ENCODE results near the gene SLC8A1.

SLC8A1 gene

DNA sequence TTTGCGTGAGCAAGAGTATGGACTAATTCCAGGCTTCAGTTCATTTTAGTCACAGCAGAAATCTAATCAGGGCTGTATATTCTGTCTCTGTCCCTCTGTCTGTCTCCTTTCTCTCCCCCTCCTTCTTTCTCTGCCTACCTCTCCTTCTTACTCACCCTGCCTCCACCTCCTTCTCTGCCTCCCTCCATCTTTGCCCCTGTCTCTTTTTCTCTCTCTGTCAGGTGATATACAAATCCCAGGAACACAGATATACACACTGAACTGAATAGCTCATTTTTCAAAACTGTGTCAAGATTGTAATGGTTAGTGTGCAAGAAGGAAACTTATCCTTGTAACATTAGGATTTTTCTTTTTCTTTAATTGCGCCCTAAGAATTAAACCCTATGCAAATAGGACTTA is 32.5 kb downstream of the SLC8A1 start:
- no peak for DNase-seq

DNA sequence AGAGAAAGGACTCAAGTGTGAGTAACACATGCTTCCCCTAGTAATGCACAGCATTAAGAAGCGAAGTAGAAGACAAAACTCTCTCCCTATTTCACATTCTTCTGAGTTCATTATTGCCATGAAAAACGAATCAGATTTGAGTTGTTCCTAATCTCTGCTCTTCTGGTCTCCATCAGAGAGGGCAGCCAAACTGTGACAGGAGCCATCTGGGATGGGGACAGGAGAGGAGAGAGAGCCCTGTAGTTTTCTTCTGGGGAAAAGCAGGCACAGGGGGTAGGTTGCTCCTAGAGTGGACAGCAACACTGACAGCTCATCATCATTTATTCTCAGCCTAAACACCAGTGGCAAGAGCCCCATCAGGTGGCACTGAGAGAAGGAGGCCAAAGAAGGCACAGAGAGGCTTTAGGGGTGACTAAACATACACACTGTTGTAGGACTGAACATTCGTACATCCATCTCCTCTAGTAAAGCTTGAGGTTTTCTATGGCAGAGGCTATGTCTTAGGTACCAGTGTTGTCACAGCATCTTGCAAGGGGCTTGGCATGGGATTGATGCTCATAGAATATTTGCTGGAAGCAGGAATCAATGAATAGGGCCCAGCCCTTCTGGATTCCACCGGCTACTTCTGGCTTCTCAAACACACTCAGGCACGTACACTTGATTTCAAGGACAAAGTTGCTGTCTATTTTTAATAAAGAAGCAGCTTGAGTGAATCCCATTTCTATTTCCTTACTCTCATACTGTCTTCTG is 33.1 kb downstream of the SLC8A1 start:
- DNase-seq: no peak

DNA sequence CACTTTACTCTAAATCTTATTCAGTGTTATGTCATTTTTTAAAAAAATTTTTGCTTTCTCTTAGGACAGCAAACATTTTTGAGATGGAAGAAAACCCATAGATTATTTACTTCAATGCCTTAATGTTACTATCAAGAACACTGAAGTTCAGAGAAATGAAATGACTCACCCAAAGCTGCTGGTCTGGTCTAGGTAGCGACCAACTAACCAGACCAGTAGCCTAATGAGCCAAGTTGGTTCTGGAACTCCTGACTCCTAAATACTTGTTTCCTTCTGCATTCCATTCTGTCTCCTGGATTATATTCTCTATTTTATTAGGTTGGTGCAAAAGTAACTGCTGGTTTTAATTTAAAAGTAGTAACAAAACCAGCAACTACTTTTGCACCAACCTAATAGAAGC is 35.4 kb downstream of the SLC8A1 start:
- DNase-seq: no peak

DNA sequence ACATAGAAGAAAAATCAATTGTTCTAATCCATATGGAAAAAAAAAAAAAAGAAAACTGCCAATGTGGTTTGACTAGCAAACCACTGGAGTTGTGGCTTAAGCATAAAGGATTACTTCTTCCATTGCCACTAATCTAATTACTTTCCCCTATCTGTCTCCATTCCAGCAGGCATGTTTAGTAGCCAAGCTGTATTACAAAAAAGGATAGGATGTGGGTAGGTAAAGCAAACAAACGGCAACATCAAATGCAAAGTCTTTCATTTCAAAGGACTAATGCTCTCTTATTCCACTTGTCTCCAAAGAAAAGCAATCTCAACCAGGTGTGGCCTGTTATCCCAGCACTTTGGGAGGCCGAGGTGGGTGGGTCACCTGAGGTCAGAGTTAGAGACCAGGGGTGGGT is 36.5 kb downstream of the SLC8A1 start:
- DNase-seq: no peak

DNA sequence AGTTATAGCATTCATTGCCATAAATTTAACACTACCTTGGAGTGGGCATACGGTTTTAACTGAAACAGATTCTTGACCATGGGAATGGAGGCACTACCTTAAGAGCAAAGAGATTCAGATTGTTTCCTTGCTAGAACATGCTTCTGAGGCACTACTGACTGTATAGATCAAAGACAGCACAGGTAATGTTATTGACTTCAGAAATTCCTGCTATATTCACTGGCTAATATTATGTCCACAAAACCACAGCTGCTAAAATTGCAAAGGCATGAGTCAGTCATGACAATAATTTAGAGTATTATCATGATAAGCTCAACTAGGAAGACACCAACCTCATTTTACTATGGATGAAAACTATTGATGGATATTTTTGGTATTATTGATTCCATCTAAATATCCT is 39.4 kb downstream of the SLC8A1 start:
- no peak for DNase-seq

DNA sequence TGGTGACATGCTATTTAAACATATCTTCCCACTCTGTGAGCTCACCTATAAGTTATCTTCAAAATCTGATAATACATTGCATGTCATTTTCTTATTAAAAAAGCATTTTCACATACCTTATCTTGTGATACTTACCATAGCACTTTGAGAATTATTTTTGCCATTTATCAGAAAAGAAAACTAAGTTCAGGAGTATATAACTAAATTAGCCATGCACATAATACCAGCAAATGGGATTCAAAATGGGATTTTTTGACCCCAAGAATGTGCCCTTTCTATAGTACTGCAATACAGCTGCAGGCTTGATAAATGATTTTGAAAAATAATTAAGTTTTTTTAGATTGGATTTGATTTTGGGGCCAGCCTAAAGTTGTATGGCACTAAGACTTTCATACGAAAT is 41.2 kb downstream of the SLC8A1 start:
- no peak for DNase-seq

DNA sequence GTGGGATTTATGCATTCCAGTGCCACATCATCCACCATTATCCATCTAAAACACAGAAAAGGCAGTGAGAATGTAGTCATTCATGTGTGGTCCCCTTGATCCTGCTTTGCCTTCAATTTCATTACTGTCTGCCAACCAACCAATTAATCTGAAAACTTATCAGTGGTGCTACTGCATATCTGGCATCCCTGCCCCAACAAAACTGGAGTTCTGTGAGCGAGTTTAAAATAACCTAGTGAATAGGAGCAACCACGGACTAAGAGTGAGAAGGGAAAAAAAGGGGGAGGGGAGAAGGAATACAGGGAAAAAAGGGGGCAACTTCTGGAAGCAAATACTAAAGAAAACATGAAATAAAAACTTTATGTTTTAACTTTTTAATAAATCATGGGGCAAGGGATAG is 42.2 kb downstream of the SLC8A1 start:
- no peak for DNase-seq

DNA sequence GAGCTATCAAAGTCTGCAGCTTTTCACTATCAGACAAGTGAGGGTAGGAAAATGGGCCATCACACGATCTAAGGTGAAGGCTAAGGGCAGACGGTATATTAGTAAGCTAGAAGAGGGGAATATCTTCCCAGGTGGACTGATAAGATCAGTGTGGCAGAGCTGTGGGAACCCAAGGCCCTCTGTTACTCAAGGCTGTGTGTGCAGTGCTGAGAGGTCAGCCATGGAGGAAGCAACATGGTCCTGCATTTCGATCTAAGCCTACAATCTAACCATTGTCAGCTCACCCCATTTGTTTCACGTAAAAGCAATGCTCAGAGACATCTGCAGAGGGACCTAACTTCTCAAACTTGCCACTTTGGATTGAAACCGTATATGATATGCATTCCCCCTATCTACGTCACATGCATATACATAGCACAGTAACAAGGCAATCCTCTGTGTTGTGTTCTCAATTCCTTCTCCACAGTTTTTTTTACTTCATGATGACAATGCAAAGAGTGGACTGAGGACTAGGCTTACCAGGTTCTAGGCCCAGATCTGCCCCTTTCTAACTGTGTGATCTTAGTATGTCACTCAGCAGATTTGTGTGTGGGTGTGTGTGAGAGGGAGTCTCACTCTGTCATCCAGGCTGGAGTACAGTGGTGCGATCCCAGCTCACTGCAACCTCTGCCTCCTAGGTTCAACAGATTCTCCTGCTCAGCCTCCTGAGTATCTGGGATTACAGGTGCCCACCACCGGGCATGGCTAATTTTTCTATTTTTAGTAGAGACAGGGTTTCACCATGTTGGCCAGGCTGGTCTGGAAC is 45.2 kb downstream of the SLC8A1 start:
- no peak for DNase-seq

DNA sequence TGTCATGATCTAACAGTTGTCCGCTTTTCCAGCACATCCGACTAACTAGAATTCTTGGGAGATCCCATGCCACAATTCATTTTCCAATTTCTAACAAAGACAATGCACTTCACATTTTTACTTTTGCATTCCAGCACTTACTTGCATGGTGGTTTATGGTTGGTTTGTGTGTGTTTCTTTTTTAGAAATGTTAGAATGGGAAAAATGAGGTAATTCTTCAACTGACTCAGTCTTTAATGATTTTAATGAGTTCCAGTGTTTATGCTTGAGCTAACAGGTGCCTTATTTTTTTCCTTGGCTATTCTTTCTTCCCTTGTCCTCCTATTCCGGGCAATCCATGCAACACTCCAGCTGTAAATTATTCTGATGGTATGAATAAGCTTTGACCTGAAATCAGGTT is 46.4 kb downstream of the SLC8A1 start:
- no peak for DNase-seq

DNA sequence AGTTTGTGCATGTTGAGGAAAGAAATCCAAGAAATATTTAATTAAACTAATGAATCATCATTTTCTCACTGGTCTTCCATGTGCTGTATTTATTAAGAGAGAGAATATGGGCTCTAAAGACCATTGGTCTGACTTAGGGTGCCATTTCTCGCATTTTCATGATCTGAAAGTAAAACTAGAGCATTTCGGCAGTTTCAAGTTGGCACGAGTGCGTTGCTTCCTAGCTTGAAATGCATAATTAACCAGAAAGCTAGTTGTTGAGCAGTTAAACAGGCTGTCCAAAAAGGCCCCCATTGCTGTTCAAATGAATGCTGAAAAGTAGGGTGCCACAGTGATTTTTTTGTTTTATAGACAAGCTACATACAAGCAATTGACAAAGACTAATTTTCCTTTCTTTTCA is 47.4 kb downstream of the SLC8A1 start:
- DNase-seq: no peak

DNA sequence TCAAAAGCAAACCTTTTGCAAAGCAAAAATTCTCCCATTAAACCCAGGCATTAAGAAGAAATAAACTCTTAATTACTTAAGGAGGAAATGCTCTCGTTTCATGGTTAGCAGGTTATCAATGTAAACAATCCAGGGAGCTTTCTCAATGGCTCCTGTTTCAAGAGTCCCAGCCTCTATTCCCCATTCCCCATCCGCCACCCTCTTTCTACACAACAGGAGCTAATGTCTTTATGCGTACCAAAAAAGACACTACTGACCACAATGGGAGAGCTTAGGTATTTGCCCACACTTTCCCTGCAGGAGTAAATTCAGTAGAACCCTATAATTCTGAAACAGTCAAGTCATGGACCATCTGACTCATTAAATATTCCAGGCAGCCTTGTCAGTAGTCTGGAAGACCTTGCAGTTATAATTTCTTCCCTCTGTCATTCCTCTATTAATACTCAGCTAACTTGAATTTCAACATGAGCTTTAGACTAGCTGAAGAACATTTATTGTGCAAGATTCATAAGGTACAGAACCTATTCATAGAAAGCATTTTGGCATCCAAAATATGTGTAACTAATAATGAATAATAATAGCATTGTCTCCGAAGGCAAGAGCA is 48.6 kb downstream of the SLC8A1 start:
- no peak for DNase-seq

DNA sequence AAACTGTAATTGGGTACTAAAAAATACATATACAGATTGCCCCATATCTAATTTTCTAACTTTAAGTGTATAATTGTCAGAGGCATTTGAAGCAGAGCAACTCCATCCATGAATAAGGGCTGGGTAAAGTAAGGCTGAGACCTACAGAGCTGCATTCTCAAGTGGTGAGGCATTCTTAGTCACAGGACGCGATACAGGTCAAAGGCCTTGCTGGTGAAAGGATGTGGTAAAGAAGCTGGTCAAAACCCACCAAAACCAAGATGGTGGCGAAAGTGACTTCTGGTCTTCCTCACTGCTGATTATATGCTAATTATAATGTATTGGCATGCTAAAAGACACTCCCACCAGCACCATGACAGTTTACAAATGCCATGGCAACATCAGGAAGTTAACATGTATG is 50.0 kb downstream of the SLC8A1 start:
- no peak for DNase-seq

DNA sequence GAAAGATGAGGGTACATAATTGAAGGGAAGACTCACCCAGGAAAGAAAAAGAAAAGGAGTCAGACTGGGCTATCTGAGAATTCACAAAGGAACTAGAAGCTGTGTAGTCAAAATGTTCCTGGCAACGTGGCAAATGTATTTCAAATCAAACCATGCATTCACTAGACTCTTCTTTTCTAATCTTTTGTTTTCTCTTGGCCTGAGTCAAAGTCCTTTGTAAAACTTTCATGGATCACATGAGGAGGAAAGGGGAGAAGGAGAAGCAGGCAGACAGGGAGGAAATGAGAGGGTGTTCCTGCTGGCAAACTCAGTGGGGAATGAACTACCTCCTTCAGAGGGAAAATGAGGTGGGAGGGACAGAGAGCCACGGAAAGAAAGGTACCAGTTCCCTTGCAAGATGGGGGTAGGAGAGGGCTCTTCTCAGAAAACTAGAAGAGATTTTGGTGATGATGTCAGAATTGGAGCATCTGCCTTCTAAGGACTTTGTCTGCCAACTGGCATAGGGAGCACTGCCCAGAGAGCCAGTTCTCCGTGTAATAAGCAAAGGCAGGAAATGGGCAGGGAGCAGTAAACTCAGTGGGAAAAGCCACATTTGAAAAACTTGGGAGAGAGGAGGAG is 51.4 kb downstream of the SLC8A1 start:
- DNase-seq: no peak

DNA sequence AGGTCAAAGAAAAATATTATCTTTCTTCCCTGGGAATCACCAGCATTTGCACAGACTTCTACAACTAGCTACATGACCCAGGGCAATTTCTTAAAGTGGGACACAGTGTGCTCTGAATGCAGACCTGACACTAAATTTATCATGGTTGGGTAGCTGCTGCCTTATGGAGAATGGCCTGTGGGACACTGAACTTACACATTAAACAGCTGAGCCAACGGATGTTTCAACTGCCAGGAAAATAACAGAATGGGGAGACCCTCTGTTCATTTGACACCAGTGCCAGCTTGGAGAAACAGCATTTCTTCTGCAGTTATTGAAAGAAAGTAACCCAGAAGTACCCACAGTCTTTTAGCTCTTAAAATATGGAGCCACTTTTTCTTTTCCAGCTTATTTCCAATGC is 54.1 kb downstream of the SLC8A1 start:
- no peak for DNase-seq

DNA sequence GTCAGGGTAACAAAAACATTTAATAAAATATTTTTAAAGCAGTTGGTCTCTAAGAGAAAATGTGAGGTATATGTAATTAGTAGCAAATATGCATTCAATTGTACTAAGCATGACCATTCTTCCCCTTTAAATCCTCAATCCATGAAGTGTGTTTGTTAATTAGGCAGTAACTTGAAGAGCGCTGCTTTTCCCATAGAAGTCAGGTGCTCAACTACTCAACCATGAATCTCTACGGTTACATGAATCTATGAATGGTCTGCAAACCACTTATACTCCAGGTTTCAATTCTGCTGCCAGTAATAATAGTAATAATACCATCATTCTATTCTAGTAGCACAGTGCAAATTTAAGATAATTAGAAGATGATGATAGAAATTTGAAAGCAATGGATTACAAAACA is 55.8 kb downstream of the SLC8A1 start:
- DNase-seq: no peak

DNA sequence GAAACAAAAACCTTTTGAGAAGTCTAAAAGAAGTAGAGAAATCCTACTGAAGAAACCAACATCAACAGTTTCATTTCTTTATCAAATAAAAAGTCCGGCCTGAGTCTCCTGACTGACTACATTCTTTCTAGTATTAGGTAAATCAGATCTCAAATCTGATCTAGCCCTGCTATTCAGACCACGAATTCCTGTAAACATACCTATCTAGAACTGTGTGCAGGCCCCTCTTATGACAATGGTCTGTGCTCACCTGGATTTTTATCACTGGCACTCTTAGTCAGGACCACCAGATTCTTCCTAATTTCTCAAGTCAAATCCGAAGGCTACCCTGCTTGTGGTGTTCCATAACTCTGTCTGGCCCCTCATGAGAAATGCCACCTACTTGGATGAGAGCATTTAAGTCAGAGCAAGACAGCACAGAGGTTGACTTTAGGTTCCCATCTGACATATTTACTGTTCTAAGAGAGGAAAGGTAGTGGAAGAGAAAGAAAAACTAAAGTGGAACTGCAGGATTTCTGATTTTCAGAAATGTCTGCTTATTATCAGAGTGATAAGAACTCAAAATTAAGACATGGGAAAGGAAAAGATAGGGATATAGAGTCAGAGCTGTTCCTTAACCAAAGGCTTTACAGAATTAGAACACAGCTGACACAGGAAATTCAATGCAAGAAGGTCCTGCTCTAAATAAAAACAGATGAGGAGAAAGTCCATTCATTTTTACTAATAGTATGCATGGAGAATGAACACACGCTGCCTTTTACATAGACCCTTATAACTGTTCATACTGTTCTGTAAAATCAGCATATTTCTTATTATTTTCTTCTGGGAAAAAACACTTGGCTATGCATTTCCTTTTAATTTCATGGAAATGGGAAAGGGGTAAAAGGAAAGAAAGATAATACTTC is 56.5 kb downstream of the SLC8A1 start:
- DNase-seq: no peak

DNA sequence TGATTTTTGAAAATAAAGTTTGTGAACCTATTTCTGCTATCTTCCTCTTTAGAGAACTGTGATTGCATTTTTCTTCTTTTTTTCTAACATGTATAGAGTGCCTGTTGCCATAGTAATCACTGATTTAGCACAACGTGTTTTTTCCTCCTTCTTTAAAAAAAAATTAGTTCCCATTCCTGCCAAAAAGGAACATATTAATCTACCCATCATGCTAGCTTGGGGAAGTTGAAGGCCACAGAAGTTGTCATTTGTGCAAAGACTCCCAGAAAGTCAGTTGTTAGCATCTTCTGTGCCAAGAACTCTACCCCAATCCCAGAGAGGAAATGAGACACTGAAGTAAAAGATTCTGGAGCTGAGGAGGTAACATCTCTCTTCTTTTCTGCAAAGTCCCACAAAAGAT is 57.3 kb downstream of the SLC8A1 start:
- no peak for DNase-seq

DNA sequence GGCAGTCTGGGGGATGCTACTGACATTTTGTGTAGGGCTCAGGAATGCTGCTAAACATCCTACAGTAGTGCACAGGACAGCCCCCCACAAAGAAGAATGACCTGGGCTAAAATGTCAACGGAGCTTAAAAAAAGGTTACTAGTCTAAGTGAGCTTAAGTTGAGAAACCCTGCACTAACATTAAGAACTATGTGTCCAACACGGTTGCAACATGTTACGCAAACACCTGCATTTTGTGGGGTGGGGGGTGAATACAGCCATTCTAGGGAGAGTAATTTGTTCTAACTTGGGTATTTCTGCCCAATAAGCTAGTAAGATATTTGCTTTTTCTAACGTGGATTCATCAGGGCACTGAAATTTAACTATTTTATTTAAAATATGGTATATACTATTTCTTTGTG is 57.9 kb downstream of the SLC8A1 start:
- no peak for DNase-seq

DNA sequence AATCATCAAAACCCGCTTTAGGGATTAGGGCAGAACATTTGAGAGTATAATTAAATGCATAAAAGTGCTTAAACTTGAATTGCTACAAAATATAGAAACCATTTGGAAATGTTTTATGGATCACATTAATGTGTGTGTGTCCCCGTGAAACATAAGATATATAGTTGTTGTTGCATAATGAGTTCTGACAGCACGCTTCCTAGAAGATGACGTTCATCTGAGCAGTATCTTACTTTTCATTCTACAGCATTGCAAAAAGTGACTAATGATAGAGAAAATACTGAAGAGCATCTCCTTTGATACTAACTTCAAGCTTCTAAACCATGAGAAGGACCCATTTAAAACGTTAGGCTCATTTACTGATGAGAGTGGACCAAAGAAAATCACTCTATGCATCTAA is 63.7 kb downstream of the SLC8A1 start:
- DNase-seq: no peak

DNA sequence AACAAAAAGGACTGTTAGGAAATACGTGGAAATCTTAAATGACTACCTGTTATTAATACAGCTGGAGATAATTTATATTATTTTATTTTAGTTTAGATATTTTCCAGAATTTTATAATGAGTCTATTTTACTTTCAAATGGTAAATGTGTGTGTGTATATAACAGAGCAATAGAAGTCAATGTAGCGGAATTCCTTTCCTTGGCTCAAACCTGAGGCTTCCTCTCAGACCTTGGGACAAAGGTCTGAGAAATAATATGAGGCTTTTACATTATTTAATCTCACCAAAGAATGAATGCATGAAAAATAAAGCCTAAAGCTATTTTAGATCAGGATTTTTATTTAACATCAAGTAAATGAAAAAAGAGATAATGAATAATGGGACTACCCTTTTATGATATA is 65.7 kb downstream of the SLC8A1 start:
- no peak for DNase-seq

DNA sequence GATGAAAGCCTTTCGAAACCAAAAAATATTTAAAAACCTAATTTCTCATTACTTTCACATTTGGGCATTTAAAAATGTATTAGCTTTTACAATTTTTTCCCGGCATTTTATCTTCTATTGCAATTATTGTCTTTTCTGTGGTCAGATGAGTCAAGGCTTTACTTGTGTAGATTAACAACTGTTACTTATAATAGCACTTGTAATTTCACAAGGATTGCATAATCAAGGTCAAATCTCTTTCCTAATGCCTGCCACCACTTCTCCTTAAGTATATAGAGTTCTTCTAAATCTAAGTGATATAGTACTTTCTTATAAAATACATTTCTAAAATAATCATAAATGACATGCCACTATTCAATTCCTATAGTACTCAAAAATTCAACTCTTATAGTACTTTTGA is 67.2 kb downstream of the SLC8A1 start:
- DNase-seq: no peak

DNA sequence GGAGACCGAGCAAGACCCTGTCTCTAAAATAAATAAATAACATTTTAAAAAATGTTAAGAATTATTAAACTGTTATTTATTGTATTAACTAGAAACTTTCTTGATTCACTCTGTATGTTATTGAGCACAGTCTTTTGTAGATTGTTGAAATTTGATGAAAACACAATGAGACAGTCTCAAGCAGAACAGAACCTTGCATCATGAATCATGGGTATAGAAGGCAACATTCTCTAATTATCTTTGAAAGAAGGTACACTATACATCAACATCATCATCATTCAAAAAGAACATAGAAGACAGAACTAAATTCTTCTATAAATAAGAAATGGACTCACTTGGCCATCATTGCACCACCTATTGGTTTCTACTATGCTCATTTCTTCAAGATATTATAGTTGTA is 67.7 kb downstream of the SLC8A1 start:
- DNase-seq: no peak

DNA sequence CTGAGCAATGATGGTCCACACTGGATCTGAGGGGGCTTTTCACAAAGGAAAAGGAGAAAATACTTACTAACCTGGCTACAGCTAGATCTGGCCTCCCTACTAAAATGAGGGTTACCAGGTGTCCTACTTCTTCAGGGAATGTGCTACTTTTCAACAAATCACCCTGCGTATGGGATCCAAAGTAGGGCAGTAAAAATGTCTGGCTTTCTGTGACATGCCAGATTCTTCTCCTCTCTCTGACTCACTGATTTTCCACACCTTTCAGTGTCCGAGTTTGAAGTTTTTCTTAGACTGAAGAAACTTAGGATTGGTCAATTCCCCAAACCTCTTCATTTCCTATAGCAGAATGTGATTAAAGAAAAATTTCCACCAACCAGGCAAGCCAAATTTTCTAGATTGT is 71.2 kb downstream of the SLC8A1 start:
- no peak for DNase-seq

Measured in activated T-cell treated with anti-CD3 and anti-CD28 coated beads, Interleukin-2, amount 50 U/mL, for 1 hour (primary cell).